ENCODE results near the gene ZC3H12D. TPM values are rescaled to one million over a fixed set of nuclear protein-coding genes. Genes with fewer than 3 reads are reported as not detected.

Gene ZC3H12D
- total and polyA plus RNA-seq, 2 of the 13 experiments (the other 11 are each of a cell fraction or from before 2014, with no cell fraction given) = 1.2 to 2.7 TPM

- TF ChIP-seq RNF2 (conservative IDR thresholded peaks at IDR 0.05; ENCODE audit: low read depth) = no peak
- TF ChIP-seq THYN1 (CRISPR knock-in tag; IDR thresholded peaks at IDR 0.05; ENCODE audit: borderline replicate concordance, low read depth) = no peak
- no peak for TF ChIP-seq NBN (conservative IDR thresholded peaks at IDR 0.05)
- no peak for TF ChIP-seq ZNF333 (CRISPR knock-in tag; IDR thresholded peaks at IDR 0.05; ENCODE audit: borderline replicate concordance)
- peak; percentile 65 for TF ChIP-seq HNF4A (CRISPR knock-in tag; IDR thresholded peaks at IDR 0.05)
- TF ChIP-seq ZC3H13 (CRISPR knock-in tag; IDR thresholded peaks at IDR 0.05) = no peak
- no peak for TF ChIP-seq U2AF2 (IDR thresholded peaks at IDR 0.05; ENCODE audit: low read depth, low read length)
- TF ChIP-seq ZNF558 (CRISPR knock-in tag; IDR thresholded peaks at IDR 0.05; ENCODE audit: borderline replicate concordance) = no peak
- no peak for TF ChIP-seq MIER3 (CRISPR knock-in tag; IDR thresholded peaks at IDR 0.05; ENCODE audit: borderline replicate concordance)
- no peak for TF ChIP-seq ZMAT5 (CRISPR knock-in tag; IDR thresholded peaks at IDR 0.05; ENCODE audit: borderline replicate concordance, low read depth)
- no peak for TF ChIP-seq BRCA1 (CRISPR knock-in tag; IDR thresholded peaks at IDR 0.05)
- TF ChIP-seq DRAP1 (CRISPR knock-in tag; IDR thresholded peaks at IDR 0.05) = peak; percentile 7; the same call in 1 of the 2 replicates
- TF ChIP-seq ZNF367 (CRISPR knock-in tag; IDR thresholded peaks at IDR 0.05; ENCODE audit: borderline replicate concordance) = no peak
- no peak; the same call in 1 of the 2 replicates for TF ChIP-seq ZNF251 (CRISPR knock-in tag; IDR thresholded peaks at IDR 0.05)
- TF ChIP-seq GATAD2A (CRISPR knock-in tag; IDR thresholded peaks at IDR 0.05) = 0 out of 2 replicates have a peak, but pooled peaks have one; percentile 8
- TF ChIP-seq FUBP1 (CRISPR knock-in tag; IDR thresholded peaks at IDR 0.05; ENCODE audit: borderline replicate concordance) = no peak
- TF ChIP-seq ZNF10 (CRISPR knock-in tag; IDR thresholded peaks at IDR 0.05; ENCODE audit: borderline replicate concordance, low read depth) = no peak
- no peak for TF ChIP-seq MLLT10 (CRISPR knock-in tag; IDR thresholded peaks at IDR 0.05)
- TF ChIP-seq RXRB (CRISPR knock-in tag; IDR thresholded peaks at IDR 0.05; ENCODE audit: borderline replicate concordance) = no peak
- no peak for TF ChIP-seq BCL6 (CRISPR knock-in tag; IDR thresholded peaks at IDR 0.05)
- TF ChIP-seq SP5 (CRISPR knock-in tag; IDR thresholded peaks at IDR 0.05; ENCODE audit: borderline replicate concordance, low read depth) = no peak
- no peak for TF ChIP-seq SMC3 (IDR thresholded peaks at IDR 0.05; ENCODE audit: low read length)
- TF ChIP-seq HMGXB3 (CRISPR knock-in tag; IDR thresholded peaks at IDR 0.05; ENCODE audit: borderline replicate concordance) = no peak
These were observed 43.8 kb downstream of the ZC3H12D start (continued) for GRCh38 chr6:149440735-149441671.

All from HepG2 (cell line).